HepG2 (cell line): ENCODE results near the gene OGFR. TPM values are rescaled to one million over a fixed set of nuclear protein-coding genes. Genes with fewer than 3 reads are reported as not detected.

Experiments used
- ASH2L ChIP-seq: fragments of 300-600, 200-600 bp; sonication (generic); IDR thresholded peaks from 2 replicates; pipeline ENCODE4 v1.7.0; 2017; ENCODE audit warnings: low read depth, mild to moderate bottlenecking, moderate library complexity, mixed read lengths, low read length; ENCODE audit not compliant: insufficient read length
- FOXO4 ChIP-seq: sonication (generic); formaldehyde crosslinking; conservative IDR thresholded peaks from 2 replicates; pipeline ENCODE4 v1.8.1; 2023; ENCODE audit warnings: missing genetic modification reagents
- HNF4G ChIP-seq, 2 experiments: sonication (generic) in 1 of 2; formaldehyde crosslinking in 1 of 2; IDR thresholded peaks; 2 replicates each; pipeline versions ENCODE4 v1.4.0 to v1.6.1; 2011 to 2020; ENCODE audit warnings: borderline replicate concordance in 2 of 2, low read depth in 2 of 2, mild to moderate bottlenecking in 2 of 2, low read length in 1 of 2, missing genetic modification reagents in 1 of 2, moderate library complexity in 1 of 2
- IRF9 ChIP-seq: sonication (generic); formaldehyde crosslinking; IDR thresholded peaks from 2 replicates; pipeline ENCODE4 v1.8.0; 2022; ENCODE audit warnings: missing genetic modification reagents, mild to moderate bottlenecking, borderline replicate concordance
- KLF16 ChIP-seq, 2 experiments: sonication (generic) in 1 of 2; formaldehyde crosslinking in 1 of 2; IDR thresholded peaks; 2 replicates each; pipeline versions ENCODE4 v1.6.1 to v1.8.0; 2016 to 2023; ENCODE audit warnings: missing genetic modification reagents in 2 of 2, missing compliant biosample characterization in 1 of 2
- LBX2 ChIP-seq: sonication (generic); formaldehyde crosslinking; IDR thresholded peaks from 2 replicates; pipeline ENCODE4 v1.5.0; 2020; ENCODE audit warnings: missing genetic modification reagents, mild to moderate bottlenecking, borderline replicate concordance
- MAX ChIP-seq: IDR thresholded peaks from 2 replicates; pipeline ENCODE4 v1.6.1; 2012; ENCODE audit warnings: inconsistent platforms
- MBD4 ChIP-seq: IDR thresholded peaks from 2 replicates; pipeline ENCODE4 v1.6.1; 2012; ENCODE audit warnings: low read length, inconsistent platforms, borderline replicate concordance
- MEIS1 ChIP-seq: sonication (generic); formaldehyde crosslinking; IDR thresholded peaks from 2 replicates; pipeline ENCODE4 v1.9.0; 2021; ENCODE audit warnings: mild to moderate bottlenecking, missing genetic modification reagents, moderate library complexity, borderline replicate concordance
- MXD4 ChIP-seq: IDR thresholded peaks from 2 replicates; pipeline ENCODE4 v1.6.1; 2016; ENCODE audit warnings: mild to moderate bottlenecking, missing biosample characterization, missing genetic modification reagents
- PHB2 ChIP-seq: fragments of 450-650 bp; IDR thresholded peaks from 2 replicates; pipeline ENCODE4 v1.6.1; 2018; ENCODE audit not compliant: partially characterized antibody
- SIX1 ChIP-seq: sonication (generic); formaldehyde crosslinking; IDR thresholded peaks from 2 replicates; pipeline ENCODE4 v1.4.0; 2020; ENCODE audit warnings: missing genetic modification reagents, borderline replicate concordance
- TCF12 ChIP-seq, 2 experiments: fragments of 450-650 bp in 1 of 2; sonication (generic) in 1 of 2; formaldehyde crosslinking in 1 of 2; IDR thresholded peaks; 2 replicates each; pipeline versions ENCODE4 v1.6.1 to v1.8.0; 2017 to 2022; ENCODE audit warnings: antibody characterized with exemption in 1 of 2, mild to moderate bottlenecking in 1 of 2, missing genetic modification reagents in 1 of 2, moderate library complexity in 1 of 2
- ZBTB42 ChIP-seq: sonication (generic); formaldehyde crosslinking; IDR thresholded peaks from 2 replicates; pipeline ENCODE4 v1.5.0; 2020; ENCODE audit warnings: mild to moderate bottlenecking, missing genetic modification reagents
- ZBTB8A ChIP-seq: sonication (generic); formaldehyde crosslinking; IDR thresholded peaks from 2 replicates; pipeline ENCODE4 v1.4.0; 2020; ENCODE audit warnings: mild to moderate bottlenecking, low read depth, missing genetic modification reagents, borderline replicate concordance
- ZFP62 ChIP-seq: sonication (generic); formaldehyde crosslinking; IDR thresholded peaks from 2 replicates; pipeline ENCODE4 v1.4.0; 2020; ENCODE audit warnings: missing genetic modification reagents
- ZGPAT ChIP-seq: IDR thresholded peaks from 2 replicates; pipeline ENCODE4 v1.6.1; 2016; ENCODE audit warnings: mild to moderate bottlenecking
- ZKSCAN8 ChIP-seq: IDR thresholded peaks from 2 replicates; pipeline ENCODE4 v1.6.1; 2016; ENCODE audit warnings: borderline replicate concordance, missing genetic modification reagents, missing compliant biosample characterization
- ZNF3 ChIP-seq: IDR thresholded peaks from 2 replicates; pipeline ENCODE4 v1.7.0; 2017; ENCODE audit warnings: inconsistent platforms
- ZNF354B ChIP-seq: sonication (generic); formaldehyde crosslinking; IDR thresholded peaks from 2 replicates; pipeline ENCODE4 v1.8.0; 2022; ENCODE audit warnings: mild to moderate bottlenecking, missing genetic modification reagents
- ZNF761 ChIP-seq: sonication (generic); formaldehyde crosslinking; conservative IDR thresholded peaks from 2 replicates; pipeline ENCODE4 v1.4.0; 2020; ENCODE audit warnings: mild to moderate bottlenecking, missing genetic modification reagents
- polyA plus RNA-seq, 8 experiments: library from polyadenylated mRNA; depleted of rRNA in 3 of 8; stranded (reverse) in 7 of 8; unstranded in 1 of 8; fragments of >200 nt; fragmentation: Illumina TruSeq in 4 of 8; extraction: Trizol in 4 of 8; gene quantifications; 2 replicates each; pipeline versions ENCODE4 v1.2.1 to v1.2.3, GENCODE V29; 2011 to 2016; ENCODE audit warnings: low read depth in 4 of 8, missing spikeins in 1 of 8, mixed read lengths in 1 of 8; ENCODE audit not compliant: insufficient read depth in 1 of 8
- total RNA-seq, 5 experiments: library from RNA; depleted of rRNA; stranded (reverse); fragments of >200 nt; fragmentation: Illumina TruSeq; extraction: Trizol; gene quantifications; 2 replicates each; pipeline ENCODE4 v1.2.3, GENCODE V29; 2016; ENCODE audit warnings: low read depth in 1 of 5

Gene OGFR
- total and polyA plus RNA-seq, 2 of the 13 experiments (the other 11 are each of a cell fraction or from before 2014, with no cell fraction given), result 47.7 to 81.8 TPM

GRCh38 chr20:62791301-62792181 is 13.1 kb upstream of the OGFR start (continued):
- TF ChIP-seq ZKSCAN8 (peak; percentile 62; the same call in 1 of the 2 replicates), MAX (peak; percentile 67), MBD4 (no peak), IRF9 (peak; percentile 31; the same call in 1 of the 2 replicates), TCF12 (IDR thresholded peaks at IDR 0.05) (no peak), TCF12 (CRISPR knock-in tag; IDR thresholded peaks at IDR 0.05) (no peak), PHB2 (no peak), KLF16 (CRISPR knock-in tag; IDR thresholded peaks at IDR 0.05) (peak in 1 of 2 experiments; percentile 84; a peak in 2 of 4 replicates), FOXO4 (CRISPR knock-in tag) (no peak), MXD4 (peak; percentile 45; the same call in 1 of the 2 replicates), ZNF354B (CRISPR knock-in tag) (no peak), LBX2 (CRISPR knock-in tag) (no peak), HNF4G (IDR thresholded peaks at IDR 0.05; ENCODE audit: borderline replicate concordance, low read depth, low read length) (no peak), HNF4G (CRISPR knock-in tag; IDR thresholded peaks at IDR 0.05; ENCODE audit: borderline replicate concordance, low read depth) (peak; percentile 40; the same call in 1 of the 2 replicates), ZFP62 (no peak), ZNF761 (no peak), MEIS1 (CRISPR knock-in tag) (0 out of 2 replicates have a peak, but pooled peaks have one; percentile 36), ZBTB42 (CRISPR knock-in tag) (no peak), ASH2L (peak; percentile 19), ZNF3 (no peak), ZBTB8A (no peak), SIX1 (peak; percentile 75; the same call in 1 of the 2 replicates), ZGPAT (CRISPR knock-in tag) (0 out of 2 replicates have a peak, but pooled peaks have one; percentile 59)
